Endodermal cell (in vitro differentiated cells): ENCODE measurements around the gene LRCH3. TPM values are rescaled to one million over a fixed set of nuclear protein-coding genes. Genes with fewer than 3 reads are reported as not detected.

Experiments used
- DNase-seq: peaks from one replicate; pipeline ENCODE4 v3.0.0-alpha.2; 2017
- H3K27ac ChIP-seq: 2 replicates; pipeline ENCODE4 v1.5.1; 2013; ENCODE audit warnings: mild to moderate bottlenecking, low read depth, low read length, moderate library complexity
- H3K27me3 ChIP-seq: 2 replicates; pipeline ENCODE4 v1.6.1; 2013; ENCODE audit warnings: mild to moderate bottlenecking, low read length, moderate library complexity; ENCODE audit not compliant: insufficient read depth, control insufficient read depth, poor library complexity, severe bottlenecking
- H3K36me3 ChIP-seq: 2 replicates; pipeline ENCODE4 v1.7.0; 2013; ENCODE audit warnings: mild to moderate bottlenecking, low read length, moderate library complexity; ENCODE audit not compliant: control insufficient read depth, insufficient read depth
- H3K4me1 ChIP-seq: one replicate; pipeline ENCODE4 v1.7.0; 2013; ENCODE audit warnings: low read length; ENCODE audit not compliant: control insufficient read depth, insufficient read depth
- H3K4me3 ChIP-seq: 2 replicates; pipeline ENCODE4 v1.5.1; 2013; ENCODE audit warnings: mild to moderate bottlenecking, low read length, moderate library complexity
- H3K9ac ChIP-seq: 2 replicates; pipeline ENCODE4 v1.6.1; 2013; ENCODE audit warnings: mild to moderate bottlenecking, low read length, moderate library complexity; ENCODE audit not compliant: poor library complexity, severe bottlenecking; ENCODE audit errors: extremely low read depth
- H3K9me3 ChIP-seq: 2 replicates; pipeline ENCODE4 v1.6.1; 2013; ENCODE audit warnings: mild to moderate bottlenecking, low read length, moderate library complexity; ENCODE audit not compliant: control insufficient read depth
- H3K27ac Mint-ChIP-seq: 2 replicates; pipeline ENCODE4 v1.8.0; 2020; ENCODE audit warnings: mixed read lengths
- H3K27me3 Mint-ChIP-seq: 2 replicates; pipeline ENCODE4 v1.8.0; 2021; ENCODE audit warnings: mild to moderate bottlenecking, mixed read lengths; ENCODE audit not compliant: insufficient read depth
- H3K36me3 Mint-ChIP-seq: 2 replicates; pipeline ENCODE4 v1.8.0; 2020; ENCODE audit warnings: low read depth, mixed read lengths
- H3K4me1 Mint-ChIP-seq: 2 replicates; pipeline ENCODE4 v1.8.0; 2020; ENCODE audit warnings: mixed read lengths
- H3K4me3 Mint-ChIP-seq: 2 replicates; pipeline ENCODE4 v1.8.0; 2020; ENCODE audit warnings: mild to moderate bottlenecking, moderate library complexity, mixed read lengths
- H3K9me3 Mint-ChIP-seq: 2 replicates; pipeline ENCODE4 v1.8.0; 2020; ENCODE audit warnings: mild to moderate bottlenecking, mixed read lengths
- WGBS, 2 experiments: methylation state at CpG; one replicate each; pipeline versions ENCODE4 v1.1.5 to v1.1.7; 2013; ENCODE audit warnings: missing lambda C conversion rate in 2 of 2, mixed read lengths in 1 of 2; ENCODE audit not compliant: insufficient coverage in 1 of 2, insufficient read length in 1 of 2; 5-methylcytosine and 5-hydroxymethylcytosine counted together
- total RNA-seq, 2 donors: library from RNA; stranded (reverse); fragmentation: NEBNext Ultra II Directional in 1 of 2; extraction: Animal tissue kit (Norgen Biotek cat#: 25700) in 1 of 2; gene quantifications; 2 replicates in 1 of 2; 3 replicates in 1 of 2; pipeline ENCODE4 v1.2.1, GENCODE V29; 2021
- TF ChIP-seq, protein P1 (sequence below): fragments of 200-600 bp; sonication (generic); conservative IDR thresholded peaks from 2 replicates; pipeline ENCODE4 v1.5.0; 2021; ENCODE audit warnings: antibody characterized with exemption, mild to moderate bottlenecking

The LRCH3 gene
- total RNA-seq, 2 donors from 2014 or later, result 67.1 to 70.2 TPM

DNA sequence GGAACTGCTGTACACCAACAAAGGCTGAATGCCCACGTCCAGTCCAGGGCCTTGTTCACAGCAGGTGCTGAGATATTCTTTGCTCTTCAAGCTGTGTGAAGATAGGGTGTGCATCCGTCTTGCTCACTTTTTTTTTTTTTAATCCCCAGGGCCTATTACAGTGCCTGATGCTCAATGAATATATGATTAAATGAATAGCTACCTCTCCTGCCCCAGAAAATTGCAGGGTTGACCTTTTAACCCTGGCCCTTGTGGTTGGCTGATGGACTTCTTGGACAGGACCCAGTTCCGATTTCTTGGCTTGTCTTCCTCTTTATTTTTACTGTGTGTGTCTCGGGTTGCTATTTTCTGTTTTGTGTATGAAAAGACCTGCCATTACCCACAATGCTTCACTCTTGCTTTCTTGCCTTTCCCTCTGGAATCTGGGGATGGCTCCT is 44.2 kb upstream of the LRCH3 start:
- H3K4me1 ChIP-seq, result no peaks in the 10 kb centered on the region

DNA sequence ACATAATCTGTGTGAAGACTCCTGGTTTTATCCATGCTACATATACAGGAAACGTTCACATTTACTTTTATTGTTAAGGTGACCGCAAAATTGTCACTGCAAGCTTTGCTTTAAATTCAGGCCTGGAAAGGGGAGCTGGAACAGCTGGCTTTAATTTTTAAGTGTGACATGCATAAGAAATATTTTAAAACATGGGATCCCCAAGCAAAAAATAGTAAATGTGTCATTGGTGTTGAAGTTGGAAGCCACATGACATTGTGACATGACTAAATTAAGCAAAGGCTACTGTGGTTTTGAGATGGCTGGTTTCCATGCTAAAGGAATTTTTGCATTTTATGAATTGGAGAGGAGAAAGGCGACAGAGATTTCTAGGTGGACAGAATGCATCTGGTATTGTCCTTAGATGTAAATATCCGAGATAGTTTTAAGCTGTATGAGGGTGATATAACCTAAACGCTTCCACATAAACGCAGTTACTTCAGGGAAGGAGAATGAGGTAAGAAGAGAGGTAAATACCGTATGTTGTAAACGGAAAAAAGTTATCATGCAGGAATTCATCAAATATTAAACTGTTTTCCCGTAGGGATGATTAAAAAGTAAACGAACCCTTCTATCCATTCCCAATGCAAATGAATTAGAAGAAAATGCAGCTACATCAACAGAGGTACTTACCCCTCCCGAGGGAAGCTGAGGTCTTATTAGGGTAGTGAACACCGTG is 42.3 kb upstream of the LRCH3 start:
- no peak overlapping the region for H3K9ac ChIP-seq
- peak overlapping the region; percentile 92 for H3K27ac Mint-ChIP-seq

More for the DNA sequence above, 44.2 kb upstream of the LRCH3 start:
- Mint-ChIP-seq H3K4me1 (peaks cover 9% of the 10 kb centered on the region), H3K27ac (no peak overlapping the region), H3K9me3 (no peaks in the 10 kb centered on the region), H3K4me3 (no peak overlapping the region), H3K27me3 (peaks cover 11% of the 10 kb centered on the region), H3K36me3 (no peaks in the 10 kb centered on the region)
- Histone ChIP-seq H3K9ac (no peak overlapping the region), H3K9me3 (no peaks in the 10 kb centered on the region), H3K36me3 (no peaks in the 10 kb centered on the region), H3K4me3 (no peak overlapping the region), H3K27me3 (no peaks in the 10 kb centered on the region), H3K27ac (no peak overlapping the region)
- DNase-seq, result no peak
- TF ChIP-seq, protein P1, sequence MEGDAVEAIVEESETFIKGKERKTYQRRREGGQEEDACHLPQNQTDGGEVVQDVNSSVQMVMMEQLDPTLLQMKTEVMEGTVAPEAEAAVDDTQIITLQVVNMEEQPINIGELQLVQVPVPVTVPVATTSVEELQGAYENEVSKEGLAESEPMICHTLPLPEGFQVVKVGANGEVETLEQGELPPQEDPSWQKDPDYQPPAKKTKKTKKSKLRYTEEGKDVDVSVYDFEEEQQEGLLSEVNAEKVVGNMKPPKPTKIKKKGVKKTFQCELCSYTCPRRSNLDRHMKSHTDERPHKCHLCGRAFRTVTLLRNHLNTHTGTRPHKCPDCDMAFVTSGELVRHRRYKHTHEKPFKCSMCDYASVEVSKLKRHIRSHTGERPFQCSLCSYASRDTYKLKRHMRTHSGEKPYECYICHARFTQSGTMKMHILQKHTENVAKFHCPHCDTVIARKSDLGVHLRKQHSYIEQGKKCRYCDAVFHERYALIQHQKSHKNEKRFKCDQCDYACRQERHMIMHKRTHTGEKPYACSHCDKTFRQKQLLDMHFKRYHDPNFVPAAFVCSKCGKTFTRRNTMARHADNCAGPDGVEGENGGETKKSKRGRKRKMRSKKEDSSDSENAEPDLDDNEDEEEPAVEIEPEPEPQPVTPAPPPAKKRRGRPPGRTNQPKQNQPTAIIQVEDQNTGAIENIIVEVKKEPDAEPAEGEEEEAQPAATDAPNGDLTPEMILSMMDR, result no peak
- 72 to 87% methylated on average over 2 to 4 of the region's 4 CpGs for WGBS, 2 experiments

DNA sequence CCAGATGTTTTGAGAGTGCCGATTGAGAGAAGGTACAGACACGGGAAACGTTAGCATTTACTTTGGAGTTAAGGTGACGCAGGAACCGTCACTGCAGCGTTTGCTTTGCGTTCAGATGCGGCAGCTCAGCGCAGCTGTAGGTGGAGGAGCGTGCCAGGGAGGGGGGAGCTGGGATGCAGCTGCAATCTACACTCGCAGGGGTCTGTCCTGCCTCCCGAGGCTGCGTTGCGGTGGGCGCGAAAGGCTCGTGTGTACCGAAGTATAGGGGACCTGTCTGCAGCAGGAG is 41.8 kb upstream of the LRCH3 start:
- TF ChIP-seq, protein P1, result no peak
- DNase-seq, result no peak
- H3K36me3 Mint-ChIP-seq, result no peaks in the 10 kb centered on the region

More for the DNA sequence above, 42.3 kb upstream of the LRCH3 start:
- no peaks in the 10 kb centered on the region for H3K9me3 ChIP-seq
- DNase-seq, result no peak
- H3K27me3 Mint-ChIP-seq, result peaks cover 11% of the 10 kb centered on the region
- WGBS, 2 experiments, result 66 to 67% methylated on average over 12 of the region's 12 CpGs
- H3K4me3 ChIP-seq, result peak overlapping the region; percentile 90
- no peaks in the 10 kb centered on the region for H3K36me3 Mint-ChIP-seq
- no peaks in the 10 kb centered on the region for H3K36me3 ChIP-seq
- no peaks in the 10 kb centered on the region for H3K9me3 Mint-ChIP-seq
- TF ChIP-seq, protein P1, result no peak
- H3K4me3 Mint-ChIP-seq, result peak overlapping the region; percentile 76
- no peak overlapping the region for H3K27ac ChIP-seq
- peaks cover 11% of the 10 kb centered on the region for H3K4me1 Mint-ChIP-seq
- H3K4me1 ChIP-seq, result no peaks in the 10 kb centered on the region
- no peaks in the 10 kb centered on the region for H3K27me3 ChIP-seq

More for the DNA sequence above, 41.8 kb upstream of the LRCH3 start:
- H3K9me3 Mint-ChIP-seq, result no peaks in the 10 kb centered on the region
- H3K27me3 ChIP-seq, result no peaks in the 10 kb centered on the region
- H3K9ac ChIP-seq, result no peak overlapping the region
- peaks cover 11% of the 10 kb centered on the region for H3K4me1 Mint-ChIP-seq
- peaks cover 11% of the 10 kb centered on the region for H3K27me3 Mint-ChIP-seq
- WGBS, 2 experiments, result 3 to 4% methylated on average over 14 to 18 of the region's 18 CpGs
- H3K36me3 ChIP-seq, result no peaks in the 10 kb centered on the region
- H3K4me3 ChIP-seq, result peak overlapping the region; percentile 90
- H3K27ac ChIP-seq, result no peak overlapping the region
- H3K4me1 ChIP-seq, result no peaks in the 10 kb centered on the region
- peak overlapping the region; percentile 92 for H3K27ac Mint-ChIP-seq
- H3K4me3 Mint-ChIP-seq, result peak overlapping the region; percentile 76
- H3K9me3 ChIP-seq, result no peaks in the 10 kb centered on the region
